ENCODE results near the gene HSD17B8. TPM values are rescaled to one million over a fixed set of nuclear protein-coding genes. Genes with fewer than 3 reads are reported as not detected.

The HSD17B8 gene
- polyA plus RNA-seq (18.6 to 22.1 TPM (median 20.7 TPM) in 3 replicates), polyA minus RNA-seq (8.5 to 13.3 TPM (median 12.3 TPM) in 3 replicates)
- polyA plus RNA-seq (2011; ENCODE audit: low read depth), result 5.3 TPM
- 13.2 and 24.1 TPM in 2 replicates for polyA plus RNA-seq (2011; cell fraction: cytosol; rRNA removed)
- polyA plus RNA-seq (2011; cell fraction: nucleus; rRNA removed), result 13.4 and 14.7 TPM in 2 replicates
- polyA plus RNA-seq (2012; ENCODE audit: low replicate concordance), result 13.9 and 18.3 TPM in 2 replicates
- polyA minus RNA-seq (2011; cell fraction: cytosol; rRNA and poly(A)+ RNA removed), result 12.5 TPM
- 2.0 and 3.7 TPM in 2 replicates for polyA minus RNA-seq (2011; cell fraction: nucleus; rRNA and poly(A)+ RNA removed)

DNA sequence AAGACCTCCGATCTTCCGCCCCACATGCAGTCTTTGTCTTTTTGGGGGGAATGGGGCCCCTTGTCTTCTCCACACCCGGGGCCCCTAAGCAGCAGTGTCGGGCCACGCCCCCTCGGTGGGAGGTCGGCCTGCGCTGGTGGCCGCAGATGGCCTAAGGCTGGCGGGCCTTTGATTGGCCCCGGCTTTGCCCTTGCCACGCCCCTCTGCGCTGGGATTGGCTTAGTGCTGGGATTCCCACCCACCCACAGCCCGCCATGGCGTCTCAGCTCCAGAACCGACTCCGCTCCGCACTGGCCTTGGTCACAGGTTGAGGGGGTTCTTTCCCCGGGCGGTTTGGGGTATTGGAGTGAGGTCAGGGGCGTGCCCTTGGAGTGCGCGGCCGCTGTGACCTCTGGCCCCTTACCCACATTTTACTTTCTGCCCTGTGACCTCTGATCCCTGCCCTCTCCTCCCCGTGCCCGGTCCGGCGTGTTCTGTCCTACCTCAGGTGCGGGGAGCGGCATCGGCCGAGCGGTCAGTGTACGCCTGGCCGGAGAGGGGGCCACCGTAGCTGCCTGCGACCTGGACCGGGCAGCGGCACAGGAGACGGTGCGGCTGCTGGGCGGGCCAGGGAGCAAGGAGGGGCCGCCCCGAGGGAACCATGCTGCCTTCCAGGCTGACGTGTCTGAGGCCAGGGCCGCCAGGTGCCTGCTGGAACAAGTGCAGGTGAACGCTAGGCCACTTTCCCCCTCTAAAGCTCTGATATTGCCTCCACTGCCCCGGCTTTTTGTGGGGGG lies at the start of gene HSD17B8:
Gene HSD17B8, plus strand, starts transcription at position 241 of the 776 bp plus-strand sequence. Its CDS starts 14 bp downstream, at position 255.
- Histone ChIP-seq H3K4me1 (ENCODE audit: control insufficient read depth, extremely low read depth, insufficient read depth, low read length) (peaks cover 46% of the 10 kb centered on the region), H4K20me1 (ENCODE audit: control insufficient read depth, extremely low read depth, insufficient read depth, low read length) (no peaks in the 10 kb centered on the region), H3K4me3 (ENCODE audit: control insufficient read depth in 2 of 3, extremely low read depth in 1 of 3, insufficient read depth in 2 of 3, low read depth in 1 of 3, low read length in 3 of 3) (peak within 1 kb of the TSS; percentile 74 to 80 (median 79)), H3K9ac (ENCODE audit: control insufficient read depth, extremely low read depth, insufficient read depth, low read length) (peak within 1 kb of the TSS; percentile 88), H3K36me3 (ENCODE audit: control insufficient read depth in 2 of 2, extremely low read depth in 1 of 2, insufficient read depth in 2 of 2, low read length in 2 of 2) (peaks cover 18 to 29% of the 10 kb centered on the region in 2 experiments), H2AFZ (ENCODE audit: control insufficient read depth, low read length) (peak within 1 kb of the TSS; percentile 50), H3K4me2 (ENCODE audit: control insufficient read depth, extremely low read depth, insufficient read depth, low read depth, low read length) (peak within 1 kb of the TSS; percentile 98), H3K79me2 (ENCODE audit: control insufficient read depth, insufficient read depth, low read length) (peaks cover 33% of the 10 kb centered on the region), H3K27ac (ENCODE audit: control insufficient read depth, insufficient read depth, low read length) (peak within 1 kb of the TSS; percentile 88), H3K9me3 (ENCODE audit: control insufficient read depth, low read depth, low read length) (no peaks in the 10 kb centered on the region), H3K9me1 (ENCODE audit: control insufficient read depth, extremely low read depth, insufficient read depth, low read length) (peaks cover 5% of the 10 kb centered on the region), H3K27me3 (ENCODE audit: control insufficient read depth, extremely low read depth, insufficient read depth, low read length) (no peaks in the 10 kb centered on the region)
- TF ChIP-seq EZH2 (IDR thresholded peaks at IDR 0.05; ENCODE audit: low read length), result no peak
- TF ChIP-seq, protein P1, sequence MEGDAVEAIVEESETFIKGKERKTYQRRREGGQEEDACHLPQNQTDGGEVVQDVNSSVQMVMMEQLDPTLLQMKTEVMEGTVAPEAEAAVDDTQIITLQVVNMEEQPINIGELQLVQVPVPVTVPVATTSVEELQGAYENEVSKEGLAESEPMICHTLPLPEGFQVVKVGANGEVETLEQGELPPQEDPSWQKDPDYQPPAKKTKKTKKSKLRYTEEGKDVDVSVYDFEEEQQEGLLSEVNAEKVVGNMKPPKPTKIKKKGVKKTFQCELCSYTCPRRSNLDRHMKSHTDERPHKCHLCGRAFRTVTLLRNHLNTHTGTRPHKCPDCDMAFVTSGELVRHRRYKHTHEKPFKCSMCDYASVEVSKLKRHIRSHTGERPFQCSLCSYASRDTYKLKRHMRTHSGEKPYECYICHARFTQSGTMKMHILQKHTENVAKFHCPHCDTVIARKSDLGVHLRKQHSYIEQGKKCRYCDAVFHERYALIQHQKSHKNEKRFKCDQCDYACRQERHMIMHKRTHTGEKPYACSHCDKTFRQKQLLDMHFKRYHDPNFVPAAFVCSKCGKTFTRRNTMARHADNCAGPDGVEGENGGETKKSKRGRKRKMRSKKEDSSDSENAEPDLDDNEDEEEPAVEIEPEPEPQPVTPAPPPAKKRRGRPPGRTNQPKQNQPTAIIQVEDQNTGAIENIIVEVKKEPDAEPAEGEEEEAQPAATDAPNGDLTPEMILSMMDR (optimal IDR thresholded peaks at IDR 0.05 in 1 of 3, IDR thresholded peaks at IDR 0.05 in 1 of 3, conservative IDR thresholded peaks at IDR 0.05 in 1 of 3; ENCODE audit: extremely low read depth in 1 of 3, insufficient read depth in 2 of 3, low read length in 3 of 3), result no peak
- FAIRE-seq (no peak), DNase-seq (ENCODE audit: low read depth, low spot score) (no peak)
- dilution Hi-C loops (cut with MboI; ENCODE audit: extremely low pct_ligation_motif_present, low sequenced_read_pairs), result no loop called here

DNA sequence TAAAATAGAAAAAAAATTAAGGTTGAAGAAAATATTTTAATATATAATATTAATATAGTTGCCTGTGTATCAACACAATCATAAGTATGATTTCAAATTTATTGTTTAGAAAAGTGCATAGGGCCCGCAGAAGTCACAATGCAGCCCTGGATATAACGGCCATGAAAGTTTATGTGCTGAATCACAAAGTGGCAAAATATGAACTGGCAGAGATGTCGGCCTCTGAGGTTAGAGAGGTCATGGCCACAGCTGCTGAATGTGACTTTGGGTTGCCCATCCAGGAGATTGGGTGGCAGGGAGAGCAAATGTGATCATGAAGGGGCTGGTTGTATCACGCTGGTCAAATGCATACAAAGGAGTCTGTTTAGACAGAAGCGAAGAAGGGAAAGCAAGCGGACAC lies 47.9 kb upstream of the HSD17B8 start:
- Histone ChIP-seq H2AFZ (ENCODE audit: control insufficient read depth, low read length) (no peak overlapping the region), H3K36me3 (ENCODE audit: control insufficient read depth in 2 of 2, extremely low read depth in 1 of 2, insufficient read depth in 2 of 2, low read length in 2 of 2) (no peaks in the 10 kb centered on the region), H3K79me2 (ENCODE audit: control insufficient read depth, insufficient read depth, low read length) (no peaks in the 10 kb centered on the region), H3K9ac (ENCODE audit: control insufficient read depth, extremely low read depth, insufficient read depth, low read length) (no peak overlapping the region), H4K20me1 (ENCODE audit: control insufficient read depth, extremely low read depth, insufficient read depth, low read length) (no peaks in the 10 kb centered on the region), H3K4me2 (ENCODE audit: control insufficient read depth, extremely low read depth, insufficient read depth, low read depth, low read length) (no peak overlapping the region), H3K27me3 (ENCODE audit: control insufficient read depth, extremely low read depth, insufficient read depth, low read length) (no peaks in the 10 kb centered on the region), H3K27ac (ENCODE audit: control insufficient read depth, insufficient read depth, low read length) (no peak overlapping the region), H3K4me3 (ENCODE audit: control insufficient read depth in 2 of 3, extremely low read depth in 1 of 3, insufficient read depth in 2 of 3, low read depth in 1 of 3, low read length in 3 of 3) (no peak overlapping the region), H3K9me1 (ENCODE audit: control insufficient read depth, extremely low read depth, insufficient read depth, low read length) (no peaks in the 10 kb centered on the region), H3K9me3 (ENCODE audit: control insufficient read depth, low read depth, low read length) (no peaks in the 10 kb centered on the region), H3K4me1 (ENCODE audit: control insufficient read depth, extremely low read depth, insufficient read depth, low read length) (no peaks in the 10 kb centered on the region)
- FAIRE-seq (no peak), DNase-seq (ENCODE audit: low read depth, low spot score) (no peak)
- no peak for TF ChIP-seq EZH2 (IDR thresholded peaks at IDR 0.05; ENCODE audit: low read length)
- TF ChIP-seq, protein P1 (optimal IDR thresholded peaks at IDR 0.05 in 1 of 3, IDR thresholded peaks at IDR 0.05 in 1 of 3, conservative IDR thresholded peaks at IDR 0.05 in 1 of 3; ENCODE audit: extremely low read depth in 1 of 3, insufficient read depth in 2 of 3, low read length in 3 of 3), result no peak
- dilution Hi-C loops (cut with MboI; ENCODE audit: extremely low pct_ligation_motif_present, low sequenced_read_pairs), result no loop called here

All from keratinocyte (primary cell).